22Rv1 (cell line): Measurements from ENCODE around the gene AASDHPPT.

Source experiments
- CTCF ChIP-seq: fragments of 450-650 bp; IDR thresholded peaks from 2 replicates; pipeline ENCODE4 v1.5.1; 2017; ENCODE audit warnings: mild to moderate bottlenecking
- ZFX ChIP-seq: fragments of 450-650 bp; IDR thresholded peaks from 2 replicates; pipeline ENCODE4 v1.6.1; 2017; ENCODE audit warnings: antibody characterized with exemption, borderline replicate concordance

- TF ChIP-seq CTCF (peak; percentile 79), ZFX (no peak)
Observed at GRCh38 chr11:106076919-106077608, 398 bp upstream of the AASDHPPT start, which contains the start of gene KBTBD3.
